IMR-90 (cell line): ENCODE data around the gene ATP10A. TPM values are rescaled to one million over a fixed set of nuclear protein-coding genes. Genes with fewer than 3 reads are reported as not detected.

ENCODE experiments used
- ATAC-seq: fragments of 200-7000 bp; cut with Tn5 transposase; 2 replicates; pipeline ENCODE4 v1.9.1; 2020; ENCODE audit warnings: low read depth, mild to moderate bottlenecking, moderate library complexity
- BruUV-seq: library from RNA; stranded (reverse); fragments of 400-500 nt; replicated peaks from 2 replicates; lab custom pipeline; 2021; lab: Mats Ljungman, UMichigan
- CTCF ChIA-PET: fragments of 300-600 bp; formaldehyde crosslinking; extraction: SDS; loops from one replicate; lab custom pipeline; 2021; ENCODE audit warnings: antibody characterized with exemption; lab: Yijun Ruan, JAX
- POLR2A ChIA-PET: fragments of 300-600 bp; sonication (Branson Sonifier 250); formaldehyde crosslinking; loops from one replicate; lab custom pipeline; 2022; ENCODE audit warnings: antibody characterized with exemption; ENCODE audit not compliant: unreplicated experiment; lab: Charles Lee
- DNase-seq: peaks from one replicate; pipeline ENCODE4 v3.0.0; 2013
- H2AFZ ChIP-seq: replicated peaks from 2 replicates; pipeline ENCODE3; 2013; ENCODE audit warnings: low read length, mild to moderate bottlenecking; ENCODE audit not compliant: poor library complexity
- H2AK5ac ChIP-seq: 2 replicates; pipeline ENCODE4 v1.6.1; 2013; ENCODE audit warnings: low read depth, low read length, inconsistent platforms
- H2AK9ac ChIP-seq: replicated peaks from 2 replicates; pipeline ENCODE3; 2013; ENCODE audit warnings: mild to moderate bottlenecking, low read depth, low read length, moderate library complexity; ENCODE audit not compliant: poor library complexity
- H2BK120ac ChIP-seq: 2 replicates; pipeline ENCODE4 v1.6.1; 2013; ENCODE audit warnings: low read depth, low read length, inconsistent platforms
- H2BK15ac ChIP-seq: 3 replicates; pipeline ENCODE4 v1.6.1; 2013; ENCODE audit warnings: low read depth, low read length, inconsistent platforms
- H2BK20ac ChIP-seq: 2 replicates; pipeline ENCODE4 v1.6.1; 2013; ENCODE audit warnings: low read depth, mild to moderate bottlenecking, inconsistent platforms, low read length, moderate library complexity
- H2BK5ac ChIP-seq: 2 replicates; pipeline ENCODE4 v1.6.1; 2013; ENCODE audit warnings: mild to moderate bottlenecking, low read depth, low read length, inconsistent platforms; ENCODE audit not compliant: poor library complexity, severe bottlenecking
- H3K14ac ChIP-seq: replicated peaks from 2 replicates; pipeline ENCODE4 v1.6.1; 2013; ENCODE audit warnings: low read depth, low read length, inconsistent platforms
- H3K18ac ChIP-seq: 2 replicates; pipeline ENCODE4 v1.6.1; 2013; ENCODE audit warnings: low read depth, low read length, control low read depth
- H3K23ac ChIP-seq: 2 replicates; pipeline ENCODE4 v1.6.1; 2013; ENCODE audit warnings: low read depth, low read length, inconsistent platforms
- H3K27ac ChIP-seq: 2 replicates; pipeline ENCODE4 v1.5.1; 2013; ENCODE audit warnings: mild to moderate bottlenecking, control low read depth, low read length; ENCODE audit not compliant: insufficient read depth
- H3K27me3 ChIP-seq: 2 replicates; pipeline ENCODE4 v1.6.1; 2013; ENCODE audit warnings: low read length; ENCODE audit not compliant: control insufficient read depth, insufficient read depth
- H3K36me3 ChIP-seq: 2 replicates; pipeline ENCODE4 v1.6.1; 2013; ENCODE audit warnings: low read length, mixed read lengths; ENCODE audit not compliant: control insufficient read depth, insufficient read depth
- H3K4ac ChIP-seq: 2 replicates; pipeline ENCODE4 v1.6.1; 2013; ENCODE audit warnings: low read depth, low read length, inconsistent platforms
- H3K4me1 ChIP-seq: 2 replicates; pipeline ENCODE4 v1.6.1; 2013; ENCODE audit warnings: low read length, mixed read lengths; ENCODE audit not compliant: control insufficient read depth, insufficient read depth
- H3K4me2 ChIP-seq: 2 replicates; pipeline ENCODE4 v1.6.1; 2013; ENCODE audit warnings: low read depth, mild to moderate bottlenecking, control low read depth, low read length, moderate library complexity
- H3K4me3 ChIP-seq: 2 replicates; pipeline ENCODE4 v1.5.1; 2013; ENCODE audit warnings: low read depth, mild to moderate bottlenecking, control low read depth, low read length, moderate library complexity; ENCODE audit not compliant: insufficient read depth
- H3K56ac ChIP-seq: 2 replicates; pipeline ENCODE4 v1.6.1; 2013; ENCODE audit warnings: low read length, inconsistent platforms; ENCODE audit not compliant: insufficient read depth; ENCODE audit errors: extremely low read depth
- H3K79me1 ChIP-seq, 2 experiments: 2 replicates each; pipeline ENCODE4 v1.6.1; 2013; ENCODE audit warnings: low read length in 2 of 2, inconsistent platforms in 1 of 2, low read depth in 1 of 2
- H3K9ac ChIP-seq: 2 replicates; pipeline ENCODE4 v1.6.1; 2013; ENCODE audit warnings: low read depth, low read length, control low read depth
- H3K9me1 ChIP-seq: 2 replicates; pipeline ENCODE4 v1.6.1; 2013; ENCODE audit warnings: low read length, inconsistent platforms; ENCODE audit not compliant: insufficient read depth
- H3K9me3 ChIP-seq: 2 replicates; pipeline ENCODE4 v1.6.1; 2013; ENCODE audit warnings: low read length; ENCODE audit not compliant: control insufficient read depth, insufficient read depth
- H4K20me1 ChIP-seq: 2 replicates; pipeline ENCODE4 v1.6.1; 2013; ENCODE audit warnings: low read length, inconsistent platforms; ENCODE audit not compliant: insufficient read depth
- H4K5ac ChIP-seq: 2 replicates; pipeline ENCODE4 v1.6.1; 2013; ENCODE audit warnings: mild to moderate bottlenecking, low read depth, low read length, control low read depth
- H4K8ac ChIP-seq, 2 experiments: 2 replicates each; pipeline ENCODE4 v1.6.1; 2013; ENCODE audit warnings: low read depth in 2 of 2, low read length in 2 of 2, control low read depth in 1 of 2, inconsistent platforms in 1 of 2
- H4K91ac ChIP-seq: 2 replicates; pipeline ENCODE4 v1.6.1; 2013; ENCODE audit warnings: low read depth, low read length, inconsistent platforms; ENCODE audit not compliant: insufficient read depth
- BHLHE40 ChIP-seq: fragments of 150-350 bp; IDR thresholded peaks from 2 replicates; pipeline ENCODE4 v1.6.1; 2016; ENCODE audit warnings: mild to moderate bottlenecking, low read depth, low read length
- CEBPB ChIP-seq: IDR thresholded peaks from 2 replicates; pipeline ENCODE4 v1.6.1; 2012; ENCODE audit warnings: low read depth, low read length, improper control_type of control experiment
- CHD1 ChIP-seq: IDR thresholded peaks from 2 replicates; pipeline ENCODE4 v1.6.1; 2012; ENCODE audit warnings: low read depth, low read length, improper control_type of control experiment
- CTCF ChIP-seq: conservative IDR thresholded peaks from 2 replicates; pipeline ENCODE4 v1.5.1; 2012; ENCODE audit warnings: mild to moderate bottlenecking, low read depth, low read length, improper control_type of control experiment
- ELK1 ChIP-seq: fragments of 150-350 bp; IDR thresholded peaks from 2 replicates; pipeline ENCODE4 v1.6.1; 2016; ENCODE audit warnings: low read depth, mild to moderate bottlenecking, low read length, moderate library complexity, borderline replicate concordance
- FOS ChIP-seq: fragments of 150-350 bp; IDR thresholded peaks from 2 replicates; pipeline ENCODE4 v1.6.1; 2016; ENCODE audit warnings: low read depth, low read length
- MAFK ChIP-seq: IDR thresholded peaks from 2 replicates; pipeline ENCODE4 v1.6.1; 2012; ENCODE audit warnings: low read depth, low read length, improper control_type of control experiment
- MAZ ChIP-seq: IDR thresholded peaks from 2 replicates; pipeline ENCODE4 v1.6.1; 2012; ENCODE audit warnings: low read depth, mild to moderate bottlenecking, low read length, improper control_type of control experiment, moderate library complexity, borderline replicate concordance
- MXI1 ChIP-seq: IDR thresholded peaks from 2 replicates; pipeline ENCODE4 v1.6.1; 2012; ENCODE audit warnings: low read depth, mild to moderate bottlenecking, low read length, moderate library complexity, borderline replicate concordance
- NFE2L2 ChIP-seq: fragments of 150-350 bp; IDR thresholded peaks from 2 replicates; pipeline ENCODE4 v1.6.1; 2016; ENCODE audit warnings: low read depth, mild to moderate bottlenecking, low read length
- POLR2A ChIP-seq: IDR thresholded peaks from 2 replicates; pipeline ENCODE4 v1.6.1; 2012; ENCODE audit warnings: mild to moderate bottlenecking, low read depth, low read length
- RAD21 ChIP-seq: IDR thresholded peaks from 2 replicates; pipeline ENCODE4 v1.6.1; 2012; ENCODE audit warnings: low read length, improper control_type of control experiment
- RCOR1 ChIP-seq: IDR thresholded peaks from 2 replicates; pipeline ENCODE4 v1.6.1; 2012; ENCODE audit warnings: mild to moderate bottlenecking, low read length, improper control_type of control experiment; ENCODE audit not compliant: insufficient replicate concordance
- RFX5 ChIP-seq: IDR thresholded peaks from 2 replicates; pipeline ENCODE4 v1.8.0; 2012; ENCODE audit warnings: low read depth, mild to moderate bottlenecking, low read length, moderate library complexity
- SMC3 ChIP-seq: fragments of 150-350 bp; IDR thresholded peaks from 2 replicates; pipeline ENCODE4 v1.6.1; 2016; ENCODE audit warnings: low read depth, mild to moderate bottlenecking, antibody characterized with exemption, low read length, moderate library complexity
- USF2 ChIP-seq: fragments of 150-350 bp; IDR thresholded peaks from 2 replicates; pipeline ENCODE4 v1.6.1; 2017; ENCODE audit warnings: mild to moderate bottlenecking, antibody characterized with exemption, low read length, low read depth
- WGBS, 2 experiments: methylation state at CpG; one replicate each; pipeline versions ENCODE4 v1.1.5 to v1.1.7; 2013; ENCODE audit warnings: missing lambda C conversion rate in 2 of 2; ENCODE audit not compliant: insufficient read length in 1 of 2; ENCODE audit errors: extremely low coverage in 2 of 2; 5-methylcytosine and 5-hydroxymethylcytosine counted together
- dilution Hi-C: fragments of 300-500 bp; cut with HindIII; formaldehyde crosslinking; loops from one replicate; pipeline ENCODE4 v1.14.3; 2018; ENCODE audit warnings: low sequenced_read_pairs; ENCODE audit not compliant: unreplicated experiment
- in situ Hi-C: fragments of 300-500 bp; cut with MboI; formaldehyde crosslinking; loops from 3 replicates; pipeline ENCODE4 v1.14.3; 2019; ENCODE audit warnings: low sequenced_read_pairs, inconsistent platforms, mixed read lengths
- intact Hi-C: fragments of 100-400 bp; cut with micrococcal nuclease; formaldehyde crosslinking; loops from 2 replicates; pipeline ENCODE4 v1.10.0; 2022
- polyA plus RNA-seq, 3 experiments: library from polyadenylated mRNA; depleted of rRNA; stranded (reverse); fragments of >200 nt; gene quantifications; 2 replicates each; pipeline ENCODE4 v1.2.3, GENCODE V29; 2012; ENCODE audit warnings: low replicate concordance in 1 of 3
- total RNA-seq: library from RNA; depleted of rRNA; stranded (reverse); fragments of >200 nt; gene quantifications from 2 replicates; pipeline ENCODE4 v1.2.3, GENCODE V29; 2012

The ATP10A gene
- total and polyA plus RNA-seq, 2 of the 4 experiments (the other 2 are of a cell fraction), result 13.8 to 16.0 TPM

- in situ Hi-C loops, result no loop called here
- Histone ChIP-seq H2AK9ac (no peak overlapping the region), H3K36me3 (no peaks in the 10 kb centered on the region), H2BK5ac (no peak overlapping the region), H3K9me3 (no peaks in the 10 kb centered on the region), H4K8ac (no peak overlapping the region), H2BK15ac (no peak overlapping the region), H3K23ac (0 out of 2 replicates have a peak overlapping the region, but pooled peaks have one; percentile 10), H4K91ac (no peak overlapping the region), H4K20me1 (no peaks in the 10 kb centered on the region), H3K4me1 (peaks cover 10% of the 10 kb centered on the region), H3K4me2 (no peak overlapping the region), H3K4me3 (no peak overlapping the region), H3K18ac (no peak overlapping the region), H2BK120ac (no peak overlapping the region), H3K56ac (no peak overlapping the region), H4K5ac (no peak overlapping the region), H3K9me1 (peaks cover 11% of the 10 kb centered on the region; the same call in 1 of the 2 replicates), H3K79me1 (peaks cover 21 to 78% of the 10 kb centered on the region in 2 experiments), H2AK5ac (0 out of 2 replicates have a peak overlapping the region, but pooled peaks have one; percentile 14), H3K9ac (no peak overlapping the region), H3K4ac (no peak overlapping the region), H2AFZ (no peak overlapping the region), H3K27ac (no peak overlapping the region), H3K27me3 (no peaks in the 10 kb centered on the region), H3K14ac (no peak overlapping the region), H2BK20ac (no peak overlapping the region)
- dilution Hi-C loops, result no loop called here
- BruUV-seq, result no TSS peak
- TF ChIP-seq FOS (no peak), RAD21 (no peak), RFX5 (no peak), MAZ (no peak), ELK1 (no peak), CTCF (no peak), RCOR1 (no peak), MXI1 (no peak), BHLHE40 (no peak), CEBPB (no peak), USF2 (no peak), MAFK (no peak), POLR2A (no peak), CHD1 (no peak), NFE2L2 (no peak), SMC3 (no peak)
- ATAC-seq (no peak), DNase-seq (no peak)
- WGBS, 2 experiments, result no CpG with 5 or more reads among the region's 4 CpGs
- intact Hi-C loops, result no loop called here
- CTCF ChIA-PET, result interaction anchor here (1.1 kb wide), 1 partner anchor 11 kb away, joined by 3 read pairs; no protein-coding TSS in a partner anchor
- POLR2A ChIA-PET, result no interaction called here
Measured at GRCh38 chr15:25797035-25797434, 66.1 kb downstream of the ATP10A start.
